GM19240 (cell line): ENCODE data around the gene SEMA4D.
A peak's percentile ranks its signal among the peaks of the same experiment; 100 is the strongest.

Experiments used
- DNase-seq: peaks from one replicate; pipeline ENCODE4 v3.0.0; 2011; ENCODE audit warnings: low spot score; ENCODE audit not compliant: insufficient read length

The SEMA4D gene

DNA sequence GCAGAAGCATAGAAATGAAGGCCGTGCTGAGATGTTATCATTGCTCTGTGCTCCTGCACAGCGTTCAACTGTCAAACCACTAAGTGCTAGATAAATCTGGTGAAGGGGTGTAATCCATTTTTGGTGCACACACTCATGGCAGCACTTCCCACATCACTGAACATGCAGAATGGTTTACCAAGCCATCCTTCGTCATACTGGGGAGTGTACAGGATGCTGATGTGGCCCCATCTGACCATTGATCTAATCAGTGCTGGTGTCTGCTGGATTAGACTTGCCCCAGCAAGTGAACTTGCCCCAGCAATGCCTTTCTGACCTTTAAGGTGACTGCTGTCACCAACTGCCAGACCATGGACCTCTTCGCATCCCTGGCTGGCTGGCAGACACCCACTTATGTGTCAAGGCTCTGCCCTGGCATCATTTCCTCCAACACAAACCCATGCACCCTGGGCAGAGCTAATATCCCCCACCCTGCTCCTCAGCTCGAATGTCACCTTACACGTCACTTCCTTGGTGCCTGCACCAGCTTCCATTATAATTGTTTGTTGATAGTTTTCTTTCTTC is 4.2 kb upstream of the SEMA4D start:
- no peak for DNase-seq

DNA sequence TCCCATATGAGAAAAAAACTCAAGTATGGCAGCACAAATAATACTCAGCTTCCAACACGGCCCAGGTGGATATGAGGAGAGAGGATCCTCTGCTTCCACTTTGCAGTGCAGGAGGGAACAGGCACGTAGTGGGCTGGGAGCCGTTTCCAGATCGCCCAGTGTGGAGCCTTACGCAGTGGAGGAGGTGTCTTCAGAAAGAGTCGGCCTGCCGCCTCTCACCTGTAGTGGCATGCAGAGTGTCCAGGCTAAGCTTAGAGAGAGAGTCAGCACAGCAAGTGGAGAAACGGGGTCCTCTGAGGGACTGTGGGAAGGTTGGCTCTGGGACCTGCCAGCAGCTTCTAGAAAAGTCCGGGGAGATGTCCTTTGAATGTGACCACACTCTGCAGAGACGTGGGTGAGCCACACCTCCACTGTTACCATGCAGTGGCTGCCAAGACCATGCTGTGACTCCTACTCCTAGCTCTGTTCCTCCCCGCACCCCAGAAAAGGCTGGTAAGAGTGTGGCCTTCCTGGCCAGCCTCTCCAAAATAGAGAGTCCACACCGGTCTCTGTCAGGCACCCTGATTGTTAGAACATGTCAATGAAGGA is 3.5 kb upstream of the SEMA4D start:
- no peak for DNase-seq

DNA sequence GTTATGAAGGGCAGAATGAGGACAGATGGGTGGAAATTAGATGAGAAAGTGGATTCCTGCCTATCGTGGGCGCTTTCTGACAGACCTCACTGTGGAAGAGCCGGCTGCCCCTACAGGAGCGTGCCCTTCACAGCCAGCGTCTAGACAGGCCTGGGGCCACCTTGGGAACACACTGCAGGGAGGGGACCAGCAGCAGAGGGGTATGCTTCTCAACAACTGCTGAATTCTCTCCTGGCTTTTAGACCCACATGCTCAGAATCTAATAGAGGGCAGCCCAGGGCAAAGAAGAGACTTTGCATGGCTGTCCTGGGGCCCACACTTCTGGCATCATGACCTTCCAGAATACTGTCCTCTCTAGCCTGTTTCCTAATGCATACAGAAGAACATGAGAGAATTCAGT is 2.1 kb upstream of the SEMA4D start:
- DNase-seq = no peak

DNA sequence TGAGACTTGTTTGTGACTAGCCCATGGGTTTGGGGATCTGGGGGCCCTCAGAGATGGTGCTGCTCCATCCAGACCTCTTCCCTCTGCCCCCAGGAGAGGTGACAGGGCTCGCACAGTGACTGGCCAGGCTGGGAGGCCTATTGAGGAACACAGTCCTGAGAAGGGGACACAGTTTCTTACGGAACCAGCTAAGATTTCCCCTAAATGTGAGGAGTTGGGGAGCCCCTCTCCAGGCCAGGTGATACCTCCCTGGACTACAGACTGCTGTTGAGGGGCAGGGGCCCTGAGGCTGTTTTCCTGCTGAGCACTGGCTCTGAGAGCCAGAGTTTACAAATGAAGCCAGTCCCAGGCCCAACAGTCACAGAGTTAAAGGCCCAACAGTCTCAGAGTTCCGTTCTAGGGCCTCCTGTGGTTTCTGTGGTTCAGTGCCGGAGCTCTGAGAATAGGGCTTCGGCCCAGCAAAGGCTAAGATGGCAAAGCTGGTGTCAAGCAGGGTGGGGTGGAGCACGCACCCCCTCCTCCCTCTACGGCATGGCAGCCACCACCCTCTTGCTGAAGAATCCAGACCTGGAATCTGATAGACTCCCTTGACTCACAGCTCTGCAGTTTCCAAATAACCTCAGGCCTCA is 1.1 kb upstream of the SEMA4D start:
- DNase-seq = peak; percentile 54

DNA sequence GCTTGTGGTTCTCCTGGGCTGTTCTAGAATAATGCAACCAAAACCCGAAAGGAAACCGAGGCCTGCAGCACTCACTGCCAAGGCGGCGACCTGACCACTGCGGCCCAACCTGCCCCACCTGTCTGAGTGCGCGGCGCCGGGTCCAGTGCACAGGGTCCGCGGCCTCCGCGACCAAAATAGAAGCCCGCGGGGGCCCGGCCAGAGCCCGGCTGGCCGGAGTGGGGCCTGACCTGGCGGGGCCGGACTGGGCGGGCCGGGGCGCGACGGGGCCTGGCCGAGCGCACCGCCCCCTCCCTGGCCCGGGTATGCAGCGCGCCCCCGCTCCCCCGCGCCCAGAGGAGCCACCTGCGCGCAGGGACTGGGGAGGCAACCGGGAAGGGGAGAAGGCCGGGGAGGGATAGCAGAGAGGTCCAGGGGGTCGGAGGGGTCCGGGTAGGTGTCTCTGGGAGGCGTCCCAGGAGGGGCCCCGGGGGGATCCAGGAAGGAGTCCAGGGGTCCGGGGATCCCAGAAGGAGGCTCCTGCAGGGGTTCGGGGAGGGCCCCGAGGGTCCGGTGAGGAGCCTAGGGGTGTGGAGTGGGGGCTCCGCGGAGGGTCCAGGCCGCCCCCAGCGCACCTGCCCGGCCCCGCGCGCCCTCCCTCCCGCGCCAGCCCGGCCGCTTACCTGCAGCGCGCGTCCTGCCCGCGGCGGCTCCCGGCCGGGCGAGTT is 503 bp downstream of the SEMA4D start:
- peak; percentile 40 for DNase-seq

DNA sequence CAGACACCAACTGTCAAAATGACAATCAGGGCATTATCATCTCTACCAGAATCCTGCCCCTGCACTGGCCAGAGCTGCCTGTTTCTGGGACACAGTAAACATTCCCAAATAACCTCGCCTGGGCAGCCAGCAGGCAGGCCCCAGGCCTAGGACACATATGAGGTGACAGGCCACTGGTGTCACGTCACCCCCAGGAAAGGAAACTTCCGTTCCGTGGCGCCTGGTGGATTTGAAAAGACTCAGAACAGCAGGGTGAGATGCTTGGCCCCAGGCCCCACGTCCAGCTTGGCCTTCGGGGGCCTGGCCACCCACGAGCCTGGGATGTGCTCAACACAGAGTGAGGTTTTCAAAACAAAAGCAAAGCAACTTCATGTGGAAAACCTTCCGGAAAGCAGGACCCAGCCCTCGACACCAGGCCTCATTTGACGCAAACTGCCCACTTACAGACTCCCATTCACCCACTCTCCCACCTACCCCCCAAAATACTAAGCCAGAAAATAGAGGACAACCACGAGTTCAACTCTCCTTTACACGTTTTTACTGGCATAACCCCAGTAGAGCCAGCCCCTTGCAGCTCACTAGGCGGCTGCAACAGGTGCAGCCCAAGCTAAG is 1.2 kb downstream of the SEMA4D start:
- DNase-seq = no peak

DNA sequence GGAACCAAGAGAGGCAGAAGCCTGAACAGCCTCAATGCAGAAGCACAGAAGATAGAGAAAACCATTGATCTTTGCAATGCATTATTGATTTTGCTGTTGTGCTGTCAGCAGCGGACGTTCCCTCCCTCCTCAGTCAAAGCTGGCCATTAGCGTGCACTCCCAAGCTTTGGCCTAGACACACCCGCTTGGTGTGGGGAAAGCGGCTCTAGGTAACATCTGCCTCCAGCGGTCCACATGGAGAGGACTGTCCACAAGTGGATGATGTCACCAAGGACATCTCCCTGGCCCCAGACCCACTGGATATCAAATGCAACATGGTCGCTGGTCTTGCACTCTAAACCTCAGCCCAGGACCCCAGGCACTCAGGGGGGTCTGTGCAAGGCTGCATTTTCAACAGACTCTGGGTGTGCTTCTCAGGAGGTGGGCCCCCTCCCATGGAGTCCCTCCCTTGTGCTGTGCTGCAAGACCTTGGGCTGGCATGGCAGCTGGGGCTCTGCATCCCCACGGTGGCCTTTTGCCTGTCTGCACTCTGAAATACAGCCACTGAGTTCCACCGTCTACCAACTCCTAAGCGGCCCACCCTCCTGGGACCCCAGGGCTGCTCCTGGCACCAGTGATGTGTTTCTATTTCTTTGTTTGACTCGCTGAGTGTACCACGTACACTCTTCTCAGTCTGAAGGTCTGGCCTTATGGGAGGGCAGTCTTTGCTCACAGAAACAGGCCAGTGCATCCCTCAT is 1.9 kb downstream of the SEMA4D start:
- no peak for DNase-seq

DNA sequence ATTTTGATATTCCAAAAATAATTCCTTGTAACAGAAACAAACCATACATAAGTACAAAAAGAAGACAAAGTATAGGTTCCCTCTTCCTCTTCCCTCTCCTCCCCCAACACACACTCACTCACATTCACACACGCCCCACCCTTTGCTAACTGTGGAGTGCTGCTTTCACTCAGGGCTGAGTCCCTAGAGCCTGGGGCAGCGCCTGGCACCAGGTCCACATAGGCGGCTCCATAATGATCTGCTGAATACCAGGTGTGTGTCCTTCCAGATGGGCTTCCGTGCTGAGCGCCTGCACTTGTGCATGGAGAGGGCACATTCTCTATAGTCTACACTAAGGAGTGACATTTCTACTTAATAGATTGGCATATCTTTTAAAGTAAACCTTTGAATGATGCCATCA is 3.7 kb downstream of the SEMA4D start:
- DNase-seq = no peak

DNA sequence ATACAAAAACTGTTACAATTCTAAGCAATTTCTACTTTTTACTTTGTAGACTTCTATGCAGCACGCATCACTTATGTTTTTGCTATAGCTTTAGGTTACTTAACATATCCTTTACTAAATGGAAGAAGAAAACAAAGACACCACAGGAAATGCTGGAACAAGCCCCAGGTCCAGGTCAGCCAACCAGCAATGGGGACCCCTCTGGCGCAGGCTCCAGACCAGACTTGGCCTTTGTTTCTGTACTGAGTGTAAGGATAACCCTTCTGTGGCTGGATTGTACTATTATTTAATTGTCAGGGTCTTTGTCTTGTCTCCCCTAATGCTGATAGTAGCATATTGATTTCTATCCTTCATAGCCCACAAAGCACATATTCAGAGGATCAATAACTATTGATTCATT is 4.2 kb downstream of the SEMA4D start:
- DNase-seq = no peak

DNA sequence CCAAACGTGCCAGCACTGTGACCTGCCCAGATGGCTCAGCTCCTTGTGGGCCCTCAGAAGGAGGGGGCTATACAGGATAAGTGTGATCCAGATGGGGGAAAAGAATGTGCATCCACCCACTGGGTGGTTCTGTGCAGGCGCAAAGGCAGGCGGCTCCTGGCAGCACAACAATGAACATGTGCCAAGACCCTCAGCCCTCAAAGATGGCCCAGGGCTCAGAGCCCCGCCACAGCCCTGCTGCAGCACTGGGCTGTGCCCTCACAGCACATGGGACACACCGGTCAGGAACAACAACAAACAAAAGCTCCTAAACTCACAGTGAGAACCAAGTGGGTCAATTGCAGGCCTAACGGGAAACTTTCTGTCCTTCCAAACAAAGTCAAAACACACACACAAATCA is 4.7 kb downstream of the SEMA4D start:
- no peak for DNase-seq

DNA sequence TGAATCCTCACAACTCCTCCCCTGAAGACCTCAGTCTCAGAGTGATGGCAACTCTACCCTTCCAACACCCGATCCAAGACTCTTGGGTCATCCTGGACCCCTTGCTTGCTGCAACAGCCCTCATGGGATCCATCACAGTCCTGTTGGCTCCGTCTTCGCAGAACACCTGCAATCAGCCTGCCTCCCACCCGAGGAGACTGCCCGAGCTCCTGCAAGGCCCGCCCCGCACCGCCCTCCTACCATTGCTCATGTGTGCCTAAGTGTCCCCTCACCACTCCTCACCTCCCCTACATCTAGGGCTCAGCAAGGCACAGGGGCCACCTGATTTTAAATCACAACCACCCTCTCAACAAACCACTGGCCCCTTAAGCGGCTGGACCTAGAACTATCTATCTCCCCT is 5.3 kb downstream of the SEMA4D start:
- DNase-seq = no peak

DNA sequence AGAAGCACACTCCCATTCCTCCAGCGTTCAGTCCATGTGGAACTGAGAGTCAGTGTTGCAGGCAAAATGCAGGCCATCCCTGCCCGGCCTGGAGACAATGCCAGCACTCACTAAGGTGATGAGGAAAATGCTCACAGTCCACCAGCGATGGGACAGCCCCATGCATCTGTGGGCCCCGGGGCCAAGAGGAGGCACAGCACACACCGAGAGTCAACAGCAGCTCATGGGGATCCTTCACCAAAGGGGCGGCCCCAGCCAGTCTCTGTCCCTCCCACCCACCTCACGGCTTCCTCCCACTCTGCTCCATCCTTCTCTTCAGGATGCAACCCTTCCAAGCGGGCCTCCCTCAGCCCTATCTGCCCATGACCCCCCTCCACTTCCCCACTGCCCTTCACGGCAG is 6.2 kb downstream of the SEMA4D start:
- no peak for DNase-seq

DNA sequence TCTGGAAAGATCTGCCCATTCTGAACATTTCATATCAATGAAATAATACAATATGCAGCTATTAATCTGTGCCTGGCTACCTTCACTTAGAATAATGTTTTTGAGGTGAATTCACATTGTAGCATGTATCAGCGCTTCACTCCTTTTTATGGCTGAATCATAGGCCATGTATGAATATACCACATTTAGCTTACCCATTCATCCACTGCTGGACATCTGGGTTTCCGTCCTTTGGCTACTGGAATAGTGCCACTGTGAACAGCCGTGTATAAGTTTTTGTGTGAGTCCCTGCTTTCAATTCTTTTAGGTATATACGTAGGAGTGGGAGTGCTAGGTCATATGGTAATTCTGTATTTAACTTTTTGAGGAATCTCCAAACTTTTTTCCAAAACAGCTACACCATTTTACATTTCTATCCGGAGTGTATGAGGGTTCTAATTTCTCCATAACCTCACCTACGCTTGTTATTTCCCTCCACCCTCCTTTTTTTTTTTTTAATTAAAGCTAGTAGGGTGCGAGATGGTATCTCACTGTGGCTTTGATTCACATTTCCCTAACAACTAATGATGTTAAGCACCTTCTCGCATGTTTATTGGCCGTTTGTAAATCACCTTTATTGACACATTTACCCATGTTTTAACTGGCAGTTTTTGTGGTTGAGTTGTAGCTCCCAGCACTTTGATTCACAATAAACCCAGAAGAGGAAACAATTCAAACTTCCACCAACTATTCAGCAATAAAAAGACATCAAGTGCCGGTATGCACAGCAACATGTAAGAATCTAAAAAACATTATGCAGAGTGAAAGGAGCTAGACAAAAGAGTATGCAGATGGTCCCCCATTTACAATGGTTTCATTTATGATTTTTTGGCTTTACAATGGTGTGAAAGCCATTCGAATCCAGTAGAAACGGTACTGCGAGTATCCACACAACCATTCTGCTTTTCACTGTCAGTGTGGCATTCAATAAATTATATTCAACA is 8.1 kb downstream of the SEMA4D start:
- DNase-seq = no peak

DNA sequence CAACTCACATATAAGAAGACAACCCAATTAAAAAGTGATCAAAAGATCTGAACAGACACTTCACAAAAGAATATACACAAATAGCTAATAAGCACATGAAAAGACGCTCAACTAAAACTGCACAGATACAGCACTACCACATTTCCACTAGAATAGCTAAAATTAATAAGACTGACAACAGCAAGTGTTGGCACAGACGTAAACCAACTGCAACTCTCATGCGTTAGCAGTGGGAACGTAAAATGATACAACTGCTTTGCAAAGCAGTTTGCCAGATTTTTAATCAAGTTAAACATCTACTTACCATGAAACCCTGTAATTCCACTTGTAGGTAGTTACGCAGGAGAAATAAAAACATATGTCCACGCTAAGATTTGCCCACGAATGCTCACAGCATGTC is 9.0 kb downstream of the SEMA4D start:
- no peak for DNase-seq

DNA sequence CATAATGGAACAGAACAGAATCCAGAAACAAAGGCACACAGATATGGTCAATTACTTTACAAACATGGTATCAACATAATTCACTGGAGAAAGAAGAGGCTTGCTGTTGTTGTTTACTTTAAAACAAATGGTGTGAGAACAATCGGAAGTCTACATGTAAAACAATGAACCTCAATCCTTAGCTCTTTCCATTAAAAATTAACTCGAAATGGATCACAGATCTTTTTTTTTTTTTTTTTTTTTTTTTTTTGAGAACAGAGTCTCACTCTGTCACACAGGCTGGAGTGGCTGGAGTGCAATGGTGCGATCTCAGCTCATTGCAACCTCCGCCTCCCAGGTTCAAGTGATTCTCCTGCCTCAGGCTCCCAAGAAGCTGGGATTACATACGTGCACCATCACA is 9.8 kb downstream of the SEMA4D start:
- DNase-seq = no peak

DNA sequence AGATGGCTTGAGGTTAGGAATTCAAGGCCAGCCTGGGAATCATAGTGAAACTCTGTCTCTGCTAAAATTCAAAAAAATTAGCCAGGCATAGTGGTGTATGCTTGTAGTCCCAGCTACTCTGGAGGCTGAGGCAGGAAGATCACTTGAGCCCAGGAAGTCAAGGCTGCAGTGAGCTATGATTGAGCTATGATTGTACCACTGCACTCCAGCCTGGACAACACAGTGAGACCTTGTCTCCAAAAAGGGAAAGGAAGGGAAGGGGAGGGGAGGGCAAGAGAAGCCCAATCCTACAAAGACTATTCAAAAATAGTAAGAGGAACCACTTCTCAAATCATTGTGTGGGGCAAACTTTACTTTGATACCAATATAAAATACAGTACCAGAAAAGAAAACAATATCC is 11.2 kb downstream of the SEMA4D start:
- no peak for DNase-seq

DNA sequence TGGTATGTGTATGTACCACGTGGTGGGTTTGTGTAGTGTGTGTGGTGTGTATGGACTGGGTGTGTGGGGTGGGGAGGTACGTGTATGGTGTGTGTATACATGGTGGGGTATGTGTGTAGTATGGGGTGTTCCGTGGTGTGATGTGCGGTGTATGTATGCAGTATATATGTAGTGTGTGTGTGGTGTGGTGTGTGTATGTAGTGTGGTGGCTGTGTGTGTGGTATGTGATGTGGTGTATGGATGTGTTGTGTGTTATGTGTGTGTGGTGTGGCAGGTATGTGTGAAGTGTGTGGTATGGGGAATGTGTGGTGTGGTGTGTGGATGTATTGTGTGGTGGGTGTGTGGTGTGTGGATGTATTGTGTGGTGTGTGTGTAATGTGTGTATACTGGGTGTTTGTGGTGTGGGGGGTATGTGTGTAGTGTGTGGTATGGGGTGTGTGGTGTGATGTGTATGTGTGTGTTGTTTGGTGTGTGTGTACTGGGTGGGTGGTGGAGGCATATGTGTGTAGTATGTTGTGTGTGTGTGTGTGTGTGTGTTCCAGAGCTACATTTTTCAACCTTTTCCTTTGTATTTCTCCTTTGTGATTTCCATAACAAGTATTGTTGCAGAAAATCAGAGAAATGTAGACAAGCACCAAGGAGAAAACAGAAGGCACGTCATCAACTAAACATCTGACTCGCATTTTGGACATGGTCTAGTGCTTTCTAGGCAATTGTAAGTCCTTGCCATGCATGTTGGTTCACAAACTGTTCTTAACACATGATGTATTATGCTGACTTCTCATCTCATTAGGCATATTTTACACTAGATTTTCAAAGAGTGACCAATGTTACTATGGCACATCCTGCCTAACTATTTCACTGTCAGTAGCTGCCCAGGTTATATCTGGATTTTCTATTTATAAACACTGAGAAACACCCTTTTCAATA is 13.2 kb downstream of the SEMA4D start:
- no peak for DNase-seq

DNA sequence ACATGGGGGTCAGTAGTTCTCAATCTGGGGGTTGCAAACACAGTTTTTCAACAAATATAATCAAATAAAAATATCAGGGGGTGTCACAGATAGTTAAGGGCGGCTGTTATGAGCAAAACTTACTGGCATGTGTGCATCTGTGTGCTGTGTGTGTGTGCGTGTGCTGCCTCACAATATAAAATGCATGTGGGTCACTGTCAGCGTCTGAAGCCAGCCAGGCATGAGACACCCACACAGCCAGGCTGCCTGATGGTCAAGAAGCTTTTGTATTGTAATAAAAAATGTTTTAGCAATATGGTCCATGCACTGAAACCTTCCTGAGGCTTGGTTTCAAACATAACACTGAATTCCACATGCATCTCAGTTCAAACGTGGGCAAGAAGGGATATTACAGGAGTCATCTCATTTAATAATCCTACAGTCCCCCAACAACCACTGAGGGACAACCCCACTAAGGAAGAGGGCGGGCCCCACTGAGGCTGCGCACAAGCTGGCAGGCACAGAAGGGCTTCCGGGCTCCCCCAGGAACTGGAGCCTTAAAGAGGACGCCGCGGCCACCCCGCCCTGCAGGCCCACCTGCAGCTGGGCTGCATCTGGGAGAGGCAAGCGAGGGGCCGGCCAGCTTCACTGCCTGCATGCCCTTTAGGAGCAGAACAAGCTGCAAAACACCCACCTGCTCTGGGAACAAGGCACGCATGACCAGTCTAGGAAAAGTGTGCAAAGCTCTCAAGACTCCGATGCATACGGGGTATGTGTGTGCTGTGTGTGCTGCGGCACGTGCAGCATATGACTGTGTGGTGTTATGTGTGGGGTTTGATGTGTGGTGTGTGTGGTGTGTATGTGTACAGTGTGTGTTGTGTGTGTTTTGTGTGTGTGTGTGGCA is 14.1 kb downstream of the SEMA4D start:
- DNase-seq = peak; percentile 71
